ENCODE measurements around the gene CAPN2.

DNA sequence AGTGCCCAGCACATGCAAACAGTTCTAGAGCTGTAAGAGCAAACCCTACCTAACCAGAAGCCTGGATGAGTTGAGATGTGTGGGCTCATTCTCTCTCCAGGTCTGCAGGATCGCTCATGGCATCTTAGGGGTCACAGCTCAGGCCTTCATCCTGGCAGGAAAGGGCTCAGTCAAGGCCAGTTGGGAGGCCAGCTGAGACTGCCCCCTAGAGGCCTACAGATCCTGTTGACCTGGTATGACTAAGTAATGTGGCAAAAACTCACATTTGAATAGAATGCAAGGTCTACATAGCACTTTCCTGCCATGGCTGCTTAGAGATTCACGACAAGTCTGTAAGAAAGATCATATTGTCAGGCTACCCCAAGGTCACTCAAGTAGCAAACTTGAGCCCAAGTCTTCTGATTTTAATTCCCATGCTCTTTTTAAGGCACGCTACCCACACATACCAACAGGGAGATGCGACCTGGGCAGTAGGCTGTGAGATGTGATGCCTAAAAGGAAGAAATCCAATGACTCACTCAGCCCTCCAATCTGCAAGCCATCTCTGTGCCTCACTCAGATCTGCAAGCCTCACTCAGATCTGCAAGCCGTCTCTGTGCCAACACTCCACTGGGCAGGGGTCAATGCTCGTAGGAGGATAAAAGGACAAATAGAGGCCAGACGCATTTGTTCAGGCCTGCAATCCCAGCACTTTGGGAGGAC is 41.7 kb upstream of the CAPN2 start:
- no peak for TF ChIP-seq EP300 (IDR thresholded peaks at IDR 0.05)
- peak in 1 of 5 experiments; percentile 14 for TF ChIP-seq CTCF (IDR thresholded peaks at IDR 0.05)
